ENCODE data around the gene PRSS36.
"Not testable (repeated sequence)": the region's sequence is repeated elsewhere in the genome, so short reads cannot be mapped to it uniquely, and the experiment has no call there.

PRSS36 gene

GRCh38 chr16:31141489-31142108 is 8.3 kb downstream of the PRSS36 start:
- no peak for FAIRE-seq

- FAIRE-seq, result not testable (repeated sequence)
Measured at GRCh38 chr16:31141071-31141469, 8.8 kb downstream of the PRSS36 start.

GRCh38 chr16:31138621-31139578 is 11.0 kb downstream of the PRSS36 start:
- no peak for FAIRE-seq

GRCh38 chr16:31136822-31137499 is 12.9 kb downstream of the PRSS36 start:
- FAIRE-seq, result not testable (repeated sequence)

GRCh38 chr16:31136287-31136662 is 13.6 kb downstream of the PRSS36 start:
- no peak for FAIRE-seq

- no peak for FAIRE-seq
Measured at GRCh38 chr16:31135535-31136286, 14.2 kb downstream of the PRSS36 start, which contains the start of gene PRSS8. Gene PRSS8, minus strand, starts transcription at chr16:31135727. Its CDS starts 229 bp downstream, at chr16:31135498.

GRCh38 chr16:31134625-31135534 is 15.0 kb downstream of the PRSS36 start:
- no peak for FAIRE-seq

GRCh38 chr16:31134091-31134571 is 15.7 kb downstream of the PRSS36 start:
- FAIRE-seq, result no peak

- no peak for FAIRE-seq
Measured at GRCh38 chr16:31133046-31133501, 16.8 kb downstream of the PRSS36 start.

GRCh38 chr16:31132303-31132979 is 17.4 kb downstream of the PRSS36 start:
- FAIRE-seq, result no peak

- FAIRE-seq, result no peak
Measured at GRCh38 chr16:31131841-31132271, 18.0 kb downstream of the PRSS36 start.

GRCh38 chr16:31131416-31131815 is 18.4 kb downstream of the PRSS36 start:
- no peak for FAIRE-seq

- no peak for FAIRE-seq
Measured at GRCh38 chr16:31130899-31131298, 19.0 kb downstream of the PRSS36 start.

- FAIRE-seq, result no peak
Measured at GRCh38 chr16:31130336-31130891, 19.5 kb downstream of the PRSS36 start.

GRCh38 chr16:31129568-31130335 is 20.1 kb downstream of the PRSS36 start:
- FAIRE-seq, result no peak

- FAIRE-seq, result no peak
Measured at GRCh38 chr16:31128711-31129567, 20.9 kb downstream of the PRSS36 start.

GRCh38 chr16:31127182-31127581 is 22.7 kb downstream of the PRSS36 start:
- no peak for FAIRE-seq

GRCh38 chr16:31125844-31126243 is 24.0 kb downstream of the PRSS36 start:
- FAIRE-seq, result no peak

Data from colon (tissue), 2 donors.